MM.1S (cell line): ENCODE data around the gene RABGEF1.

Source experiments
- DNase-seq: peaks from one replicate; pipeline ENCODE4 v3.0.0-alpha.2; 2015
- H2AFZ ChIP-seq: fragments of 300-600 bp; sonication (generic); 2 replicates; pipeline ENCODE4 v1.6.0; 2016; ENCODE audit warnings: antibody characterized with exemption, low read length
- H3F3A ChIP-seq: fragments of 300-600 bp; sonication (generic); 2 replicates; pipeline ENCODE4 v1.6.1; 2016; ENCODE audit warnings: mild to moderate bottlenecking, antibody characterized with exemption, low read length, moderate library complexity, mixed read lengths; ENCODE audit not compliant: insufficient read depth
- H3K27ac ChIP-seq: fragments of 300-600 bp; sonication (generic); 2 replicates; pipeline ENCODE4 v1.5.1; 2016; ENCODE audit warnings: mild to moderate bottlenecking, low read length
- H3K27me3 ChIP-seq: fragments of 300-600 bp; sonication (generic); replicated peaks from 2 replicates; pipeline ENCODE4 v1.6.0; 2016; ENCODE audit warnings: low read length; ENCODE audit not compliant: insufficient read depth
- H3K36me3 ChIP-seq: fragments of 300-600 bp; sonication (generic); replicated peaks from 2 replicates; pipeline ENCODE4 v1.6.1; 2016; ENCODE audit warnings: mild to moderate bottlenecking, low read length, mixed read lengths; ENCODE audit not compliant: insufficient read depth
- H3K4me1 ChIP-seq: fragments of 300-600 bp; sonication (generic); 2 replicates; pipeline ENCODE4 v1.6.1; 2016; ENCODE audit warnings: low read length, mixed read lengths
- H3K4me2 ChIP-seq: fragments of 300-600 bp; sonication (generic); 2 replicates; pipeline ENCODE4 v1.6.0; 2016; ENCODE audit warnings: low read depth, low read length
- H3K4me3 ChIP-seq: fragments of 300-600 bp; sonication (generic); 2 replicates; pipeline ENCODE4 v1.5.1; 2016; ENCODE audit warnings: low read length, mixed read lengths
- H3K79me2 ChIP-seq: fragments of 300-600 bp; sonication (generic); 2 replicates; pipeline ENCODE4 v1.6.1; 2016; ENCODE audit warnings: mixed run types, low read length, mixed read lengths
- H3K9ac ChIP-seq: fragments of 300-600 bp; sonication (generic); 2 replicates; pipeline ENCODE4 v1.6.1; 2016; ENCODE audit warnings: low read length, mixed read lengths
- H3K9me2 ChIP-seq: fragments of 300-600 bp; sonication (generic); replicated peaks from 2 replicates; pipeline ENCODE4 v1.6.1; 2016; ENCODE audit warnings: mild to moderate bottlenecking, low read length, mixed read lengths; ENCODE audit not compliant: insufficient read depth
- H3K9me3 ChIP-seq: fragments of 300-600 bp; sonication (generic); replicated peaks from 2 replicates; pipeline ENCODE4 v1.6.1; 2016; ENCODE audit warnings: mild to moderate bottlenecking, low read length, mixed read lengths; ENCODE audit not compliant: insufficient read depth
- H4K20me1 ChIP-seq: fragments of 300-600 bp; sonication (generic); 2 replicates; pipeline ENCODE4 v1.6.1; 2016; ENCODE audit warnings: mild to moderate bottlenecking, low read length, moderate library complexity, mixed read lengths; ENCODE audit not compliant: insufficient read depth
- CTCF ChIP-seq: fragments of 300-600 bp; sonication (generic); IDR thresholded peaks from 2 replicates; pipeline ENCODE4 v1.5.1; 2016; ENCODE audit warnings: antibody characterized with exemption, low read length, mixed read lengths
- EZH2 ChIP-seq: fragments of 300-600 bp; sonication (generic); optimal IDR thresholded peaks from 2 replicates; pipeline ENCODE3; 2017; ENCODE audit warnings: low read depth, mild to moderate bottlenecking, antibody characterized with exemption, low read length, mixed read lengths
- EZH2phosphoT487 ChIP-seq: fragments of 300-600 bp; sonication (generic); IDR thresholded peaks from 2 replicates; pipeline ENCODE4 v1.6.1; 2018; ENCODE audit warnings: antibody characterized with exemption, low read length

RABGEF1 gene

GRCh38 chr7:66727058-66727457, 13.5 kb upstream of the RABGEF1 start:
- Histone ChIP-seq H4K20me1 (no peaks in the 10 kb centered on the region), H3K9ac (no peak overlapping the region), H3K4me3 (no peak overlapping the region), H3F3A (no peaks in the 10 kb centered on the region), H3K4me2 (no peak overlapping the region), H3K9me2 (no peaks in the 10 kb centered on the region), H3K79me2 (no peaks in the 10 kb centered on the region), H3K4me1 (no peaks in the 10 kb centered on the region), H3K36me3 (no peaks in the 10 kb centered on the region), H3K27me3 (no peaks in the 10 kb centered on the region), H3K27ac (no peak overlapping the region), H3K9me3 (no peaks in the 10 kb centered on the region), H2AFZ (no peak overlapping the region)
- no peak for DNase-seq
- TF ChIP-seq EZH2 (no peak), CTCF (no peak), EZH2phosphoT487 (no peak)

GRCh38 chr7:66728571-66728970, 12.0 kb upstream of the RABGEF1 start:
- H3K79me2 ChIP-seq: no peaks in the 10 kb centered on the region
- no peaks in the 10 kb centered on the region for H4K20me1 ChIP-seq
- no peaks in the 10 kb centered on the region for H3K27me3 ChIP-seq
- no peak overlapping the region for H3K9ac ChIP-seq
- no peaks in the 10 kb centered on the region for H3F3A ChIP-seq
- no peaks in the 10 kb centered on the region for H3K36me3 ChIP-seq
- H3K27ac ChIP-seq: no peak overlapping the region
- H3K4me2 ChIP-seq: no peak overlapping the region
- no peaks in the 10 kb centered on the region for H3K4me1 ChIP-seq
- H2AFZ ChIP-seq: no peak overlapping the region
- no peaks in the 10 kb centered on the region for H3K9me2 ChIP-seq
- no peaks in the 10 kb centered on the region for H3K9me3 ChIP-seq
- TF ChIP-seq CTCF: no peak
- no peak for TF ChIP-seq EZH2
- no peak for TF ChIP-seq EZH2phosphoT487
- no peak overlapping the region for H3K4me3 ChIP-seq
- no peak for DNase-seq

GRCh38 chr7:66729274-66729673, 11.3 kb upstream of the RABGEF1 start:
- no peak overlapping the region for H3K4me2 ChIP-seq
- no peaks in the 10 kb centered on the region for H3K79me2 ChIP-seq
- no peaks in the 10 kb centered on the region for H3F3A ChIP-seq
- no peak overlapping the region for H2AFZ ChIP-seq
- H4K20me1 ChIP-seq: no peaks in the 10 kb centered on the region
- H3K27me3 ChIP-seq: no peaks in the 10 kb centered on the region
- no peak overlapping the region for H3K4me3 ChIP-seq
- no peak overlapping the region for H3K9ac ChIP-seq
- no peaks in the 10 kb centered on the region for H3K9me2 ChIP-seq
- no peaks in the 10 kb centered on the region for H3K36me3 ChIP-seq
- H3K4me1 ChIP-seq: no peaks in the 10 kb centered on the region
- TF ChIP-seq CTCF: no peak
- no peak for TF ChIP-seq EZH2phosphoT487
- no peak for TF ChIP-seq EZH2
- no peak for DNase-seq
- H3K9me3 ChIP-seq: no peaks in the 10 kb centered on the region
- no peak overlapping the region for H3K27ac ChIP-seq
